GM15510 (cell line): ENCODE results near the gene CCDC142.

ENCODE experiments used
- POLR2A ChIP-seq: IDR thresholded peaks from 3 replicates; pipeline ENCODE4 v1.6.1; 2011; ENCODE audit warnings: borderline replicate concordance; ENCODE audit not compliant: insufficient read length; ENCODE audit errors: extremely low read depth

Gene CCDC142

GRCh38 chr2:74471332-74472065 is 11.3 kb downstream of the CCDC142 start:
- no peak for TF ChIP-seq POLR2A

DNA sequence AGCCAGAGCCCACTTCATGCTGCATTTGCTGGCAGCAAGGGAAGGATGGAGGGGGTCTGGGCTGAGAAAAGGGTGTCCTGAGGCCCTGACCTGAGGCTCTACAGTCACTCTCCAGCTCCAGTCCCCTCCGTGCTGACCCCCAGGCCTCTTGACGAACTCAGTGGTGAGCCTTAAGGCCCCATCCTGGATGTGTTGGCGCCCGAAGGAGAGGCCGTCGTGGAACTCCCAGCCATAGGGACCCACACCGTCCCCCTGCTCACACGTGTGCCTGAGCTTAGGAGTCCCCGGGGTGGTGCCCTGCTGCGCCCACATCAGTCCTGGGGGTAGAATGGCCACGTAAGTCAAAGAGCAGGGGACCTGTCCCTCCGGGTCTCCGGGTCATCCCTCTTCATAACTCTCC is 18.4 kb downstream of the CCDC142 start:
- no peak for TF ChIP-seq POLR2A

DNA sequence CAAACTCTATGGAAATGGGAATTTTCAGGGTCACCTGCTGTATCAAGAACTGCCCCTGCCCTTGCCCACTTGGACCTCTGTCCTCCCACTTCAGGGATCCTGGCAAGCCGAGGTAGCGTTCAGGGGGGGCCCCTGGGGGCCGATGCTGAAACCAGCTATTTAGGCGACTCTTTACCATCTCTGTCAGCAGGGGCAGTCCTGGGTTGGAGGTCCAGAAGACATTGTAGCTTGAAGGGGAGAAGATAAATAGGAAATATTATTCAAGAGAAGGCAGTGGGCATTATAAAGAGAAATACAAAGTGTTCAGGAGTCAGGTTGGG is 20.1 kb downstream of the CCDC142 start:
- TF ChIP-seq POLR2A, result no peak

GRCh38 chr2:74462054-74462785 is 20.6 kb downstream of the CCDC142 start:
- no peak for TF ChIP-seq POLR2A

DNA sequence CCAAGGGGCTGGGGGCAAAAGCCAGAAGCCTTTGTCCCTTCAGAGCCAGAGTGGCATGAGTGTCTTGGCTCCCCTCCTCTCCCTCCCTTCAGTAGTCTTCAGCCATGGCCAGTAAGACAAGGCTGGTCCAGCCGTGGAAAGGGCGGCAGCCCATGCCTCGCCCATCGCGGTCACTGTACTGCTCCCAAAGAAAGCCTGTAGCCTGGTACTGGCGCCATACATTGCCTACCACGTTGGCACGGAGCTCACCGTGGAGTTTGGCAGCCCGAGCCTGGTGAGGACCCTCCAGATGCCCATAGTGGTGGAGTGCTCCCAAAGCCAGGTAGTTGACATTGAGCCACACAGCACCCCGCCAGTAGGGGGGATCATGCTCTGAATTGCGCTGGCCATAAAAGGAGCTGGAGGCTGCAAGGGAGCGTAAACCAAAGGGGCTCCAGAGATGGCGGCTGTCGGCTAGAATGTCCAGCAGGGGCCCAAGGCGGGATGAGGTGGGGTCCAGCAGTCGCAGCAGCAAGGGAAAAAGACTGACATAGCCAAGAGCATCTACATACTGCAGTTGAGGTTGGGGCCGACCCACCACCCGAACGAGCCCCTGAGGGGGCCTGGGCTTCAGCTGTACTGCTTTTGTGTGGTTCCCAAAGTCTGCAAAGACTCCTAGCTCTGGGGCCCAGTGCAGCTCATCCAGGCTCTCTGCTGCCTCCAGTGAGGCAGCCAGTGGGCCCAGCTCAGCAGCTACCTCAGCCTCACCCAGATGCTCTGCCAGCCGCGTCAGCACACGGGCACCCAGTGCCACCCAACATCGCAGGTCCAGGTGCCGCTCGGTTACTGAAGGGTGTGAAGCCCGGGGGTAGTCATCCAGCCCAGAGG is 21.4 kb downstream of the CCDC142 start:
- TF ChIP-seq POLR2A, result peak; percentile 27

DNA sequence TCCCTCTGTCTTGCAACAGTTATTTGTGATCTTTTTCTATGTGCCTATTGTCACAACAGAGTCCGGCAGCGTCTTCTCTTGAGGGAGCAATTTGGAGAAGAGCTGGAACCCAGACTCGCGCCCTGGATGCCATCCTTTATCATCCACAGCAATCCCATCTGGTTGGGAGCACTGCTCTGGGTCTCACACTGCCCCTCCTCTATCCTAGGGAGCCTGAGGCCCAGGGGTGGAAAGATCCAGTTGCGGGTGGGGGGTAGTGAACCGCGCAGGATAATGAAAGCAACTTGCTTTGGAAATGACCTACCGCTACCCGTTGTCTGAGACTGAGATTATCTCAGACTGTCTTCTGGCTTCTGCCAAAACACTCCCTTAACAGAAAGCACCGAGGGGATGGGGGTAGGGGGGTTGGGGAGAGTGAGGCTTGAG is 23.8 kb downstream of the CCDC142 start:
- no peak for TF ChIP-seq POLR2A

DNA sequence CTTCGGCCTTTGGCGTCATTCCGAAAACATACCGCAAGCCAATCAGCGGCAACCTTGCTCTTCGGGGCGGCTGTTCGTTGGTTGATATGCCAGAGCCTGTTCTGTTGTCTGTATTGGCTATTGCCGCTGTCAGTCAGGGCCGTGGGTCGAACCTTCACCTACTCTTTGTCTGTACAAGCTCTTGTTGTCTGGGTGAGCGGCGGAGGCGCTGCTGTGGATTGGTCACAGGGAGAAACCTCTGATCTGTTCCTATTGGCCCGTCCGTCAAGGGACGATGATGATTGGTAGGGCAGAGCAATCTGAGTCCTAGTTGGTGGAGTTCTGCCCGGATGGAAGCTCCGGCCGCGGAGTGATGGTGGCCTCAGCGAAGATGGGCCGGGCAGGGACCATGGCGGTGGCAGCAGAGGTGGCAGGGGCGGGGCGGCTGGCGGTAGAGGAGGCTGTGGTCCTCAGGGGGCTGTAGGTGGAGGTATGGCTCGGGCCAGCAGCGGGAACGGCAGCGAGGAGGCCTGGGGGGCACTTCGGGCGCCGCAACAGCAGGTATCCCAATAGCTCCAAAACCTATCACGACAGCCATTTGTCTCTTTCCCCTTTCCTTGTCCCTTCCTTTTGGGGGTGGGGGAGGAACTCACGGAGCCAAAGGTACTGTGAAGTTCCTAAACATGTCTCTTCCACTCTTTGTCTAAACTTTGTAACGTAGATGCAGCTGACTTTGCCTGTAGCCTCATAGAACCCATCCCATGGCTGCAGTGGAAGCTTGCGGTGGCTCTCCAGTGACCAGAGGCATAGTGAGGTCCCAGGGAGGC is 24.5 kb downstream of the CCDC142 start, which contains the start of gene WBP1:
WBP1 (plus strand) TSS at position 307 of the 806 bp plus-strand sequence; CDS start at position 472, 165 bp downstream.
- TF ChIP-seq POLR2A, result no peak

DNA sequence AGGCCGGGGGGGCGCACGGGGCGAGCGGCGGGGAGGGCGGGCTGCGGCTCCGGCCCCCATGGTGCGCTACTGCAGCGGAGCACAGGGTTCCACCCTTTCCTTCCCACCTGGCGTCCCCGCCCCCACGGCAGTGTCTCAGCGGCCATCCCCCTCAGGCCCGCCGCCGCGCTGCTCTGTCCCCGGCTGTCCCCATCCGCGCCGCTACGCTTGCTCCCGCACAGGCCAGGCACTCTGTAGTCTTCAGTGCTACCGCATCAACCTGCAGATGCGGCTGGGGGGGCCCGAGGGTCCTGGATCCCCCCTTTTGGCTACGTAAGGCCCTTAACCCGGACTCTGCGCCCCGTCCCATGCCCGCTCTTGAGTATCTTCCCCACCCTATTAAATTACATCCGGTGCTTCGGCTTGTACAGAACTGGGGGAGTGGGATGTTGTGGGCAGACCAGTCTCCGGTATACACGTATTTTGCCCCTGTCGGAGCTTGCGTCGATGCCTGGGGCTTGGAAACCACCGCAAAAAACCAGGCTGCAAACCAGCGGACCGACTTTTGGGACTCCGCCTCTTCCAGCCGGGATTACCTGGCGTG is 25.2 kb downstream of the CCDC142 start:
- peak; percentile 68 for TF ChIP-seq POLR2A

GRCh38 chr2:74457129-74457548 is 25.7 kb downstream of the CCDC142 start:
- no peak for TF ChIP-seq POLR2A

- peak; percentile 52 for TF ChIP-seq POLR2A
Measured at GRCh38 chr2:74454654-74455511, 27.9 kb downstream of the CCDC142 start, which contains the start of gene INO80B. TSS of gene INO80B (plus strand) at chr2:74455087. CDS start at chr2:74455117, 30 bp downstream.

- no peak for TF ChIP-seq POLR2A
Measured at GRCh38 chr2:74450570-74451190, 32.1 kb downstream of the CCDC142 start.

- no peak for TF ChIP-seq POLR2A
Measured at GRCh38 chr2:74448771-74449170, 34.0 kb downstream of the CCDC142 start.
